Osteoblast (primary cell): Measurements from ENCODE around the gene SYT15B. TPM values are rescaled to one million over a fixed set of nuclear protein-coding genes. Genes with fewer than 3 reads are reported as not detected.
"Not testable (repeated sequence)": the region's sequence is repeated elsewhere in the genome, so short reads cannot be mapped to it uniquely, and the experiment has no call there.

Experiments
- DNase-seq: peaks from one replicate; pipeline ENCODE4 v3.0.0; 2011; ENCODE audit warnings: low spot score, mixed read lengths; ENCODE audit not compliant: insufficient read length; ENCODE audit errors: missing footprints
- H2AFZ ChIP-seq: 2 replicates; pipeline ENCODE4 v1.6.0; 2011; ENCODE audit warnings: mild to moderate bottlenecking, low read length
- H3K27ac ChIP-seq: 2 replicates; pipeline ENCODE4 v1.5.1; 2011; ENCODE audit warnings: mild to moderate bottlenecking, low read depth, low read length, moderate library complexity
- H3K27me3 ChIP-seq: 2 replicates; pipeline ENCODE4 v1.6.0; 2012; ENCODE audit warnings: mild to moderate bottlenecking, control low read depth, inconsistent platforms, low read length, moderate library complexity; ENCODE audit not compliant: insufficient read depth
- H3K36me3 ChIP-seq: 2 replicates; pipeline ENCODE4 v1.5.1; 2011; ENCODE audit warnings: mild to moderate bottlenecking, low read length, control low read depth, moderate library complexity; ENCODE audit not compliant: insufficient read depth
- H3K4me1 ChIP-seq: 2 replicates; pipeline ENCODE4 v1.5.1; 2011; ENCODE audit warnings: mild to moderate bottlenecking, low read length, control low read depth, moderate library complexity; ENCODE audit not compliant: insufficient read depth
- H3K4me2 ChIP-seq: 2 replicates; pipeline ENCODE4 v1.6.0; 2011; ENCODE audit warnings: mild to moderate bottlenecking, low read length; ENCODE audit not compliant: insufficient read depth
- H3K4me3 ChIP-seq: fragments of 200-600 bp; sonication (generic); 3 replicates; pipeline ENCODE4 v1.5.1; 2012; ENCODE audit warnings: mild to moderate bottlenecking, low read length, inconsistent platforms; ENCODE audit not compliant: insufficient read depth
- H3K79me2 ChIP-seq: 2 replicates; pipeline ENCODE4 v1.6.0; 2012; ENCODE audit warnings: mild to moderate bottlenecking, low read length, control low read depth, inconsistent platforms; ENCODE audit not compliant: insufficient read depth
- H3K9me3 ChIP-seq: 2 replicates; pipeline ENCODE4 v1.5.1; 2011; ENCODE audit warnings: low read depth, low read length, control low read depth
- H4K20me1 ChIP-seq: 2 replicates; pipeline ENCODE4 v1.6.0; 2012; ENCODE audit warnings: mild to moderate bottlenecking, low read length, control low read depth; ENCODE audit not compliant: insufficient read depth
- total RNA-seq: library from RNA; depleted of rRNA; stranded (reverse); fragments of >200 nt; gene quantifications from 2 replicates; pipeline ENCODE4 v1.2.3, GENCODE V29; 2012

SYT15B gene
- total RNA-seq, 1 donor, result 0.36 TPM

- H4K20me1 ChIP-seq, H3K36me3 ChIP-seq, H2AFZ ChIP-seq, H3K27me3 ChIP-seq, H3K79me2 ChIP-seq, H3K9me3 ChIP-seq, H3K27ac ChIP-seq, DNase-seq, H3K4me1 ChIP-seq: not testable (repeated sequence)
- Histone ChIP-seq H3K4me2 (peak overlapping the region; percentile 61), H3K4me3 (peak overlapping the region; percentile 61)
Measured at GRCh38 chr10:47743611-47744550, 19.5 kb downstream of the SYT15B start.

DNA sequence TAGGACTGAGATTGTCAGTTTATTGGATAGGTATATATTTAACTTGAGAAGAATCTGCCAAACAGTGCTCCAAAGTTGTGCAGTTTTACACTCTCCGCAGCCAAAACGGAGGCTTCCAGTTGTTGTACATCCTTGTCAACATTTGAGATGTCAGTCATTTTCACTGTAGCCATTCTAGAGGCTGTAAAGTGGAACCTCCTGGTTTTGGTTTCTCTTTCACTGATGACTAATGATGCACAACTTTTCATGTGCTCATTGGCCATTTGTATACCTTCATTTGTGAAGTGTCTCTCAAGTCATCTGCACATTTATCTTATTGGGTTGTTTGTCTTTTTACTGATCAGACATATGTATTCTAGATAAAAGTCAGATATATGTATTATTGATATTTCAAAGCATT lies 22.5 kb downstream of the SYT15B start:
- not testable (repeated sequence) for H2AFZ ChIP-seq, H3K36me3 ChIP-seq, DNase-seq, H3K27me3 ChIP-seq, H3K79me2 ChIP-seq, H3K4me1 ChIP-seq, H4K20me1 ChIP-seq, H3K9me3 ChIP-seq, H3K4me2 ChIP-seq, H3K4me3 ChIP-seq, H3K27ac ChIP-seq

- not testable (repeated sequence) for DNase-seq, H3K36me3 ChIP-seq, H3K4me1 ChIP-seq, H3K4me2 ChIP-seq, H3K79me2 ChIP-seq, H3K27ac ChIP-seq, H3K27me3 ChIP-seq, H2AFZ ChIP-seq, H4K20me1 ChIP-seq, H3K9me3 ChIP-seq, H3K4me3 ChIP-seq
Measured at GRCh38 chr10:47730911-47731310, 32.5 kb downstream of the SYT15B start.

GRCh38 chr10:47725740-47726139 lies 37.7 kb downstream of the SYT15B start:
- not testable (repeated sequence) for H3K4me1 ChIP-seq, H3K27ac ChIP-seq, H3K36me3 ChIP-seq, H3K9me3 ChIP-seq, H3K4me2 ChIP-seq, H4K20me1 ChIP-seq, DNase-seq, H3K27me3 ChIP-seq, H3K4me3 ChIP-seq, H3K79me2 ChIP-seq, H2AFZ ChIP-seq

- not testable (repeated sequence) for DNase-seq, H3K9me3 ChIP-seq, H4K20me1 ChIP-seq, H2AFZ ChIP-seq, H3K27ac ChIP-seq, H3K36me3 ChIP-seq, H3K27me3 ChIP-seq, H3K4me1 ChIP-seq, H3K4me2 ChIP-seq, H3K79me2 ChIP-seq, H3K4me3 ChIP-seq
Measured at GRCh38 chr10:47725047-47725446, 38.3 kb downstream of the SYT15B start.

DNA sequence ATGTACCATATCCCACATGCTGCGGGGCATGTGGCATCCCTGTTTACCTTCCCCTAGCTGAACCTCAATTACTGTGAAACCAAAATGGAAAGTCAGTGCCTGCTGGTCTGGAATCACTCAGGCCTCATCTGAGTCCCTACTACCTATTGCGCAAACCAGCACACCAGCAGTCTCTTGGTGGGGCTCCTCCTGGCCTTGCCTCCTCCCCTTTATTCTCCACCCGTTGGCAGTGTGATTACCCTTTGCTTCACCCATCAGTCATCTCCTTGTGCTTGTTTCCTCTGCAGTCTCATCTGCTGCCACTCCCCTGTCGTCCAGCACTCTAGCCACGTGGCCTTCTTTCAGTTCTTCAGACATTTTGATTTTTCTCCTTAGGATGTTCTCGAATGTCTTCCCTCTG lies 39.3 kb downstream of the SYT15B start:
- not testable (repeated sequence) for DNase-seq, H2AFZ ChIP-seq, H3K9me3 ChIP-seq, H3K27ac ChIP-seq, H3K79me2 ChIP-seq, H3K4me3 ChIP-seq, H3K4me2 ChIP-seq, H3K4me1 ChIP-seq, H4K20me1 ChIP-seq, H3K27me3 ChIP-seq, H3K36me3 ChIP-seq

- not testable (repeated sequence) for DNase-seq, H3K36me3 ChIP-seq, H3K79me2 ChIP-seq, H4K20me1 ChIP-seq, H3K4me1 ChIP-seq, H2AFZ ChIP-seq, H3K4me3 ChIP-seq, H3K9me3 ChIP-seq, H3K4me2 ChIP-seq, H3K27ac ChIP-seq, H3K27me3 ChIP-seq
Measured at GRCh38 chr10:47723362-47723761, 40.0 kb downstream of the SYT15B start.

- H3K36me3 ChIP-seq, DNase-seq, H4K20me1 ChIP-seq, H2AFZ ChIP-seq, H3K4me1 ChIP-seq, H3K4me2 ChIP-seq, H3K4me3 ChIP-seq, H3K79me2 ChIP-seq, H3K27me3 ChIP-seq, H3K27ac ChIP-seq, H3K9me3 ChIP-seq: not testable (repeated sequence)
Measured at GRCh38 chr10:47717011-47717769, 46.2 kb downstream of the SYT15B start.
